NCI-H2196 treated with DMSO at 0.1 percent for 48 hours (cell line): Measurements from ENCODE around the gene CDH23.

Experiments used
- DNase-seq: peaks from one replicate; lab custom pipeline; 2025; ENCODE audit not compliant: unreplicated experiment; lab: John Stamatoyannopoulos, UW

Gene CDH23

GRCh38 chr10:71531485-71532446 is 135.0 kb downstream of the CDH23 start:
- no peak for DNase-seq

GRCh38 chr10:71532878-71533277 is 136.2 kb downstream of the CDH23 start:
- DNase-seq: no peak

- no peak for DNase-seq
These were observed 137.2 kb downstream of the CDH23 start for GRCh38 chr10:71533936-71534335.

- DNase-seq: no peak
These were observed 138.0 kb downstream of the CDH23 start for GRCh38 chr10:71534568-71535194.

GRCh38 chr10:71536332-71536731 is 139.6 kb downstream of the CDH23 start:
- no peak for DNase-seq

- no peak for DNase-seq
These were observed 140.4 kb downstream of the CDH23 start for GRCh38 chr10:71537125-71537524.

- DNase-seq: no peak
These were observed 141.0 kb downstream of the CDH23 start for GRCh38 chr10:71537681-71538080.

- no peak for DNase-seq
These were observed 142.0 kb downstream of the CDH23 start for GRCh38 chr10:71538608-71539260.

- DNase-seq: no peak
These were observed 142.9 kb downstream of the CDH23 start for GRCh38 chr10:71539442-71540118.

- no peak for DNase-seq
These were observed 145.8 kb downstream of the CDH23 start for GRCh38 chr10:71542478-71542877.

- no peak for DNase-seq
These were observed 147.0 kb downstream of the CDH23 start for GRCh38 chr10:71543608-71544170.

GRCh38 chr10:71545001-71545400 is 148.3 kb downstream of the CDH23 start:
- DNase-seq: no peak

GRCh38 chr10:71546220-71546619 is 149.5 kb downstream of the CDH23 start:
- no peak for DNase-seq

- DNase-seq: no peak
These were observed 150.6 kb downstream of the CDH23 start for GRCh38 chr10:71547312-71547711.

- DNase-seq: no peak
These were observed 151.4 kb downstream of the CDH23 start for GRCh38 chr10:71547876-71548846.

- no peak for DNase-seq
These were observed 153.2 kb downstream of the CDH23 start for GRCh38 chr10:71549766-71550533.

GRCh38 chr10:71550628-71551027 is 153.9 kb downstream of the CDH23 start:
- no peak for DNase-seq

- DNase-seq: no peak
These were observed 155.2 kb downstream of the CDH23 start for GRCh38 chr10:71551970-71552369.

- DNase-seq: no peak
These were observed 156.7 kb downstream of the CDH23 start for GRCh38 chr10:71553432-71553831.
